Small intestine (tissue), 16 donors: ENCODE results near the gene RUNX2. TPM values are rescaled to one million over a fixed set of nuclear protein-coding genes. Genes with fewer than 3 reads are reported as not detected.
"Not testable (repeated sequence)": the region's sequence is repeated elsewhere in the genome, so short reads cannot be mapped to it uniquely, and the experiment has no call there.

Experiments used
- DNase-seq, 2 donors: peaks; one replicate each; pipeline versions ENCODE4 v3.0.0 to v3.0.0-alpha.2; 2013
- FAIRE-seq: peaks from 2 replicates; lab custom pipeline; 2012; peaks lifted over from hg19 to GRCh38; lab: Jason Lieb, UNC
- H3K27ac ChIP-seq, 3 donors: one replicate each; pipeline ENCODE4 v1.5.1; 2013; ENCODE audit warnings: low read length in 2 of 3, mild to moderate bottlenecking in 2 of 3, control low read depth in 1 of 3, inconsistent platforms in 1 of 3, low read depth in 1 of 3, moderate library complexity in 1 of 3
- H3K27me3 ChIP-seq, 3 donors: one replicate each; pipeline ENCODE4 v1.6.1; 2013; ENCODE audit warnings: low read length in 3 of 3, inconsistent platforms in 1 of 3; ENCODE audit not compliant: control insufficient read depth in 3 of 3, insufficient read depth in 3 of 3
- H3K36me3 ChIP-seq, 3 donors: one replicate each; pipeline ENCODE4 v1.6.1; 2013; ENCODE audit warnings: low read length in 3 of 3, inconsistent platforms in 1 of 3, low read depth in 1 of 3, mild to moderate bottlenecking in 1 of 3, moderate library complexity in 1 of 3; ENCODE audit not compliant: control insufficient read depth in 3 of 3, insufficient read depth in 2 of 3
- H3K4me1 ChIP-seq, 3 donors: one replicate each; pipeline ENCODE4 v1.6.1; 2013; ENCODE audit warnings: low read length in 2 of 3, inconsistent platforms in 1 of 3, low read depth in 1 of 3, mild to moderate bottlenecking in 1 of 3, moderate library complexity in 1 of 3; ENCODE audit not compliant: control insufficient read depth in 3 of 3, insufficient read depth in 2 of 3
- H3K4me3 ChIP-seq, 3 donors: one replicate each; pipeline ENCODE4 v1.5.1; 2013; ENCODE audit warnings: low read length in 3 of 3, control low read depth in 1 of 3, inconsistent platforms in 1 of 3, low read depth in 1 of 3, mild to moderate bottlenecking in 1 of 3, moderate library complexity in 1 of 3
- H3K9me3 ChIP-seq, 2 donors: one replicate each; pipeline ENCODE4 v1.6.1; 2013; ENCODE audit warnings: low read depth in 1 of 2, low read length in 1 of 2; ENCODE audit not compliant: control insufficient read depth in 2 of 2, insufficient read depth in 1 of 2
- WGBS, 3 donors: extraction: QIAGEN DNeasy Blood & Tissue Kit; methylation state at CpG; one replicate each; pipeline ENCODE4 v1.1.7; 2013; 5-methylcytosine and 5-hydroxymethylcytosine counted together
- long read RNA-seq, 10 donors: transcript quantifications; one replicate each; lab custom pipeline, GENCODE V29; 2026
- polyA plus RNA-seq, 4 donors: library from polyadenylated mRNA; stranded (reverse) in 3 of 4; unstranded in 1 of 4; fragments of 200-250 nt in 3 of 4; fragments of 120-200 nt in 1 of 4; gene quantifications; one replicate each; pipeline versions ENCODE4 v1.2.1 to v1.2.3, GENCODE V29; 2013
- donor health status: healthy with polysubstance abuse.
- donor health status: control.
- donor health status: control.
- donor health status: Bipolar disorder and iron deficiency.
- donor health status: healthy.

Gene RUNX2
- polyA plus RNA-seq = 1 to 10 TPM in 2 of 4 donors, under 1 TPM in 2; under 0.01 to 2.5 (median 0.94) TPM
- long read RNA-seq, donor 1 = 0 reads
- long read RNA-seq, donor 2, partial matches to known transcripts = 0 of 1 reads
- long read RNA-seq, donor 2, other reads (novel, unspliced or antisense) = 0 of 1 reads
- long read RNA-seq, donor 3 = 0 reads
- long read RNA-seq, donor 4 = 0 reads
- long read RNA-seq, donor 5 = 0 reads
- long read RNA-seq, donor 6 = 0 reads
- long read RNA-seq, donor 7 = 0 reads
- long read RNA-seq, donor 8 = 0 reads
- long read RNA-seq, donor 9 = 0 reads
- long read RNA-seq, donor 10 = 0 reads

DNA sequence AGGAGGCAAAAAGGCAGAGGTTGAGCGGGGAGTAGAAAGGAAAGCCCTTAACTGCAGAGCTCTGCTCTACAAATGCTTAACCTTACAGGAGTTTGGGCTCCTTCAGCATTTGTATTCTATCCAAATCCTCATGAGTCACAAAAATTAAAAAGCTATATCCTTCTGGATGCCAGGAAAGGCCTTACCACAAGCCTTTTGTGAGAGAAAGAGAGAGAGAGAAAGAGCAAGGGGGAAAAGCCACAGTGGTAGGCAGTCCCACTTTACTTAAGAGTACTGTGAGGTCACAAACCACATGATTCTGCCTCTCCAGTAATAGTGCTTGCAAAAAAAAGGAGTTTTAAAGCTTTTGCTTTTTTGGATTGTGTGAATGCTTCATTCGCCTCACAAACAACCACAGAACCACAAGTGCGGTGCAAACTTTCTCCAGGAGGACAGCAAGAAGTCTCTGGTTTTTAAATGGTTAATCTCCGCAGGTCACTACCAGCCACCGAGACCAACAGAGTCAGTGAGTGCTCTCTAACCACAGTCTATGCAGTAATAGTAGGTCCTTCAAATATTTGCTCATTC lies at the start of gene RUNX2:
Gene RUNX2, plus strand, starts transcription at position 375 of the 567 bp plus-strand sequence. CDS start 397 bp downstream, outside the sequence.
- Histone ChIP-seq H3K27me3 (no peaks in the 10 kb centered on the region), H3K27ac (no peak within 1 kb of the TSS), H3K4me1 (no peaks in the 10 kb centered on the region), H3K9me3 (no peaks in the 10 kb centered on the region), H3K36me3 (no peaks in the 10 kb centered on the region), H3K4me3 (no peak within 1 kb of the TSS)
- FAIRE-seq (no peak), DNase-seq (no peak)
- 73 to 83% (median 75%) methylated on average over 5 of the region's 5 CpGs for WGBS, 3 donors

DNA sequence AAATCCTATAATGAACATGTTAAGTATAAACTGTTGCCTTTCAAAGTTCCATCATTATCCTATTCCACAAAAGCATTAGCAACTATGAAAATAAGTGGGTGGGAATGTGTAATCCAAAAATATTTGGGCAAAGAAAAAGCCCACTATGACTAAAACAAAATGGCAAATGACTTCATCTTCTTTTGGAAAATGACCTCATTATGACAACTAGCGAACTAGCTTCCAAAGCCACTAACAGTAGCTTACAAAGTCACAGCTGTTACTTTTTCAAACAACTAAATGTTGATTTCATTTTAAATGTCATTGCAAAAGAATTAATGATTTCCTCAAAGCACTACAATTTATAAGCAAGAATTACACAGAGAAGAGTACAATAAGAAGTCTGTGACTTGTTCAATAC lies 49.8 kb upstream of the RUNX2 start:
- Histone ChIP-seq H3K9me3 (peaks cover 0 to 7% of the 10 kb centered on the region in 2 donors), H3K4me3 (no peak overlapping the region), H3K27ac (no peak overlapping the region), H3K27me3 (no peaks in the 10 kb centered on the region), H3K36me3 (peaks cover 0 to 2% (median 0%) of the 10 kb centered on the region in 3 donors), H3K4me1 (no peaks in the 10 kb centered on the region)
- no peak for FAIRE-seq
- no peak for DNase-seq
- WGBS, 3 donors = 70 to 87% (median 86%) methylated on average over 1 of the region's 1 CpG

DNA sequence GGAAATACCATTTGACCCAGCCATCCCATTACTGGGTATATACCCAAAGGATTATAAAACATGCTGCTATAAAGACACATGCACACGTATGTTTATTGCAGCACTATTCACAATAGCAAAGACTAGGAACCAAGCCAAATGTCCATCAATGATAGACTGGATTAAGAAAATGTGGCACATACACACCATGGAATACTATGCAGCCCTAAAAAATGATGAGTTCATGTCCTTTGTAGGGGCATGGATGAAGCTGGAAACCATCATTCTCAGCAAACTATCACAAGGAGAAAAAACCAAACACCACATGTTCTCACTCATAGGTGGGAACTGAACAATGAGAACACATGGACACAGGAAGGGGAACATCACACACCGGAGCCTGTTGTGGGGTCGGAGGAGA lies 41.4 kb upstream of the RUNX2 start:
- not testable (repeated sequence) for DNase-seq, H3K4me3 ChIP-seq, H3K27me3 ChIP-seq, FAIRE-seq, H3K36me3 ChIP-seq, H3K4me1 ChIP-seq, H3K9me3 ChIP-seq, H3K27ac ChIP-seq
- WGBS, 3 donors = 92 to 97% (median 94%) methylated on average over 3 of the region's 3 CpGs

DNA sequence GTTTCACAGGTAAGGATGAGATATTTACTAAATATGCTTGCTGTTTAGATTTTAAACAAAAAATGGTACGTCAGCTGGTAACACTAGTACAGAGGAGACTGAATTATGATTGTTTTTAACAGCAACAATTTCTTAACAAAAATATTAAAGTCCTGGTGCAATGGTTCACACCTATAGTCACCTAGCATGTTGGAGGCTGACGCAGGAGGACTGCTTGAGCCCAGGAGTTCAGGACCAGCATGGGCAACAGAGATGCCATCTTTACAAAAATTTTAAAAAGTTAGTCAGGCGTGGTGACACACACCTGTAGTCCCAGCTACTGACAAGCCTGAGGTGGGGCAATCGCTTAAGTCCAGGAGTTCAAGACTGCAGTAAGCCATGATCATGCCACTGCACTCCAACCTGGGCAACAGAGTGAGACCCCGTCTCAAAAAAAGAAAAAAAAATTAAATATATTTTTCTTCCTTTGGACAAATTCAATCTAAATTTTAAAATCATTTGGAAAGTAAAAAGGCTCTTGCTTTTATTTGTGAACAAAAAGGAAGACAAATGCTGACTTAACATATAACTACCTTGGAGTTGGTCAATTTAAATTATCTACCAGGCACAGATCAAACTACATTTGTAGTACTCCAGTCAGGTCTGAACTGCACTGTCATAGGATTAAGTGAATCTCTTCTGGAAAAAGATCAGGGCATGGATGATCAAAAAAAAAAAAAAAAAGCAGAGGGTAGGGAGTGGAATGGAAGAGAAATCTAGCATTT lies 38.2 kb upstream of the RUNX2 start:
- DNase-seq (no peak), FAIRE-seq (no peak)
- Histone ChIP-seq H3K4me3 (no peak overlapping the region), H3K27ac (no peak overlapping the region), H3K4me1 (no peaks in the 10 kb centered on the region), H3K36me3 (no peaks in the 10 kb centered on the region), H3K9me3 (no peaks in the 10 kb centered on the region), H3K27me3 (no peaks in the 10 kb centered on the region)
- 96 to 97% (median 96%) methylated on average over 5 of the region's 5 CpGs for WGBS, 3 donors

DNA sequence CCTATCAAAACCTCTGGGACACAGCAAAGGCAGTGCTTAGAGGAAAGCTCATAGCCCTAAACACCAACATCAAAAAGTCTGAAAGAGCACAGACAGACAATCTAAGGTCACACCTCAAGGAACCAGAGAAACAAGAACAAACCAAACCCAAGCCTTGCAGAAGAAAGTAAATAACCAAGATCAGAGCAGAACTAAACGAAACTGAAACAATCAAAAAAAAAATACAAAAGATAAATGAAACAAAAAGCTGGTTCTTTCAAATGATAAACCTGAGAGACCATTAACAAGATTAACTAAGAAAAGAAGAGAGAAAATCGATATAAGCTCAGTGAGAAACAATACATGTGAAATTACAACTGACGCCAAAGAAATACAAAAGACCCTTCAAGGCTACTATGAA lies 34.8 kb upstream of the RUNX2 start:
- DNase-seq (no peak), FAIRE-seq (no peak)
- no peaks in the 10 kb centered on the region for H3K36me3 ChIP-seq
- no peaks in the 10 kb centered on the region for H3K27me3 ChIP-seq
- H3K4me3 ChIP-seq = no peak overlapping the region
- H3K9me3 ChIP-seq = no peaks in the 10 kb centered on the region
- 61 to 72% (median 63%) methylated on average over 3 of the region's 3 CpGs for WGBS, 3 donors
- H3K27ac ChIP-seq = no peak overlapping the region
- H3K4me1 ChIP-seq = no peaks in the 10 kb centered on the region

DNA sequence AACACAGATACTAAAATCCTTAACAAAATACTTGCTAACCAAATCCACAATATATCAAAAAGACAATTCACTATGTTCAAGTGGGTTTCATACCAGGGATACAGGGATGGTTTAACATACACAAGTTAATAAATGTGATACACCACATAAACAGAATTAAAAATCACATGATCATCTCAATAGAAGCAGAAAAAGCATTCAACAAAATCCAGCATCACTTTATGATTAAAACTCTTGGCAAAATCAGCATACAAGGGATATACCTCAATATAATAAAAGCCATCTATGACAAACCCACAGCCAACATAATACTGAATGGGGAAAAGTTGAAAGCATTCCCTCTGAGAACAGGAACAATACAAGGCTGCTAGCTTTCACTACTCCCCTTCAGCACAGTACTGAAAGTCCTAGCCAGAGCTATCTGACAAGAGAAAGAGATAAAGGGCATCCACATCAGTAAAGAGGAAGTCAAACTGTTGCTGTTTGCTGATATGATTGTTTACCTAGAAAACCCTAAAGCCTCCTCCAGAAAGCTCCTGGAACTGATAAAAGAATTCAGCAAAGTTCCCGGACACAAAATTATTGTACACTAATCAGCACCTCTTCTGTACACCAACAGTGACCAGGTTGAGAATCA lies 33.9 kb upstream of the RUNX2 start:
- not testable (repeated sequence) for DNase-seq, FAIRE-seq, H3K27ac ChIP-seq, H3K9me3 ChIP-seq, H3K36me3 ChIP-seq, H3K27me3 ChIP-seq, H3K4me1 ChIP-seq, H3K4me3 ChIP-seq
- WGBS, 3 donors = 62 to 78% (median 75%) methylated on average over 1 of the region's 1 CpG

DNA sequence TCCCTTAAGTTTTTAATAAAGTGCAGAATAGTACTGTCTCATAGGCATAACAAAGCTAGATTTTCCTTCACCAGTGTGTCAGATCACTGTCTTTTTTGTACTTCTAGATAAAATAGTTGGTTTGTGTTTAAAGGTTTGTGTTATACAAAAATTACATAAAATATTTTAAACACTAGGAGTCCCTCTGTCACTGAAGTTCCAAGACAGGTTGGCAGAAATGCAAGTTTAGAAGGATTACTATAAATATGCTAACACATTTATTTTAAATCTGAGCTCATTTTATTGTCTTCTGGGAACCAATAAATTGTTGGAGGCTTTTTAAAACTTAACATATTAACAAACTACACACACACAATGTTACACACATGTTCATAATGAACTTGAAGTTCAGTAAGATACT lies 30.8 kb upstream of the RUNX2 start:
- Histone ChIP-seq H3K27me3 (no peaks in the 10 kb centered on the region), H3K4me3 (no peak overlapping the region), H3K9me3 (no peaks in the 10 kb centered on the region), H3K36me3 (no peaks in the 10 kb centered on the region), H3K27ac (no peak overlapping the region), H3K4me1 (no peaks in the 10 kb centered on the region)
- DNase-seq (no peak), FAIRE-seq (no peak)

DNA sequence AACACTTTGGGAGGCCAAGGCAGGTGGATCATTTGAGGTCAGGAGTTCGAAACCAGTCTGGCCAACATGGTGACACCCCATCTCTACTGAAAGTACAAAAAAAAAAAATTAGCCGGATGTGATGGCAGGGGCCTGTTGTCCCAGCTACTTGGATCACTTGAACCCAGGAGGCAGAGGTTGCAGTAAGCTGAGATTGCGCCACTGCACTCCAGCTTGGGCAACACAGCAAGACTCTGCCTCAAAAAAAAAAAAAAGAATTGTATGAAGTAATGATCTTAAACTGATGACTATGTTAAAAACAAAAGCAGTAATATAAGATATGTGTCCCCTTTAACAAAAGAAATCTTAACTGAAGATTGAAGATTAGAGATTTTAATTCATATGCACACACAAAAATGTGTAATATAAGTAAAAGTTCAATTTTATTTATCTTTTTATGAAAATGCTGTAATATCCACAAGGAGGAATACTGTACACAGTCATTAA lies 29.0 kb upstream of the RUNX2 start:
- DNase-seq (no peak), FAIRE-seq (no peak)
- Histone ChIP-seq H3K36me3 (no peaks in the 10 kb centered on the region), H3K4me3 (no peak overlapping the region), H3K4me1 (no peaks in the 10 kb centered on the region), H3K9me3 (no peaks in the 10 kb centered on the region), H3K27ac (no peak overlapping the region), H3K27me3 (no peaks in the 10 kb centered on the region)
- 94 to 98% (median 96%) methylated on average over 3 of the region's 3 CpGs for WGBS, 3 donors
